WI38 (cell line): ENCODE data around the gene PCED1B.

Experiments
- H3K4me3 ChIP-seq: 2 replicates; pipeline ENCODE4 v1.5.1; 2011; ENCODE audit warnings: low read depth, mild to moderate bottlenecking, control low read depth, low read length
- TF ChIP-seq, protein P1 (sequence below): IDR thresholded peaks from 2 replicates; pipeline ENCODE4 v1.5.1; 2012; ENCODE audit warnings: low read depth, mild to moderate bottlenecking, control low read depth, low read length

PCED1B gene

DNA sequence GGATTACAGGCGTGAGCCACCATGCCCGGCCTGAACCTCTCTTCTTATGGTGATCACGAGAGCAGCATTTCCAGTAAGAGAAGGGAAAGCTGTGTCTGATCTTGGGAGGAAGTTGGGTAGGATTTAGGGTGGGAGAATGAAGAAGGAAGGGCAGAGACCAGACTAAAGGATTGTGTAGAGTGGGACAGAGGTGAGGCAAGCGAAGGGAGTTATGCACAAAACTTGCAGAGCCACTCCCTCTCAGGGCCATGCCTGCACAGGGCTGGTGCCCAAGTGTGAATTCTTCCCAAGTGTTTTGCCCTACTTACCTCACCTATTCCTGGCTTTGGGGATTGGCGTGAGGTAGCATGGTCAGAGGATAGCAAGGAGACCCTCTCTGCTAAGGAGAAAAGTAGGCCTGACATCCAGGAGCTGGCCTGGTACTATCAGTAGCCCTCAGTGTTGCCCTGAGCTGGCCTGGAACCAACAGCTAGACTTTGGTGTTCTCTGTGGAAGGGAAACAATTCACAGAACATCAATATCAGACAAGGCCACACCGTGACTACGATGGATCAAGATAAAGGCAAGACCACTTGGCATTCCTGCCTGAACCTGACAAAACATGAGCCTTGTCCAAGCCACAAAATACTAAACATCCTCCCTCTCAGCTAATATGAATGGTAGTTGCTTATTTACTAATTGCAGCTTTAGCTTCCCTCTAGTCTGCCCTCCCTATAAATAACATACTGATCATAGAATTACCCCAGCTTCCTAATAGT, 201.3 kb downstream of the PCED1B start:
- no peak overlapping the region for H3K4me3 ChIP-seq
- TF ChIP-seq, protein P1, sequence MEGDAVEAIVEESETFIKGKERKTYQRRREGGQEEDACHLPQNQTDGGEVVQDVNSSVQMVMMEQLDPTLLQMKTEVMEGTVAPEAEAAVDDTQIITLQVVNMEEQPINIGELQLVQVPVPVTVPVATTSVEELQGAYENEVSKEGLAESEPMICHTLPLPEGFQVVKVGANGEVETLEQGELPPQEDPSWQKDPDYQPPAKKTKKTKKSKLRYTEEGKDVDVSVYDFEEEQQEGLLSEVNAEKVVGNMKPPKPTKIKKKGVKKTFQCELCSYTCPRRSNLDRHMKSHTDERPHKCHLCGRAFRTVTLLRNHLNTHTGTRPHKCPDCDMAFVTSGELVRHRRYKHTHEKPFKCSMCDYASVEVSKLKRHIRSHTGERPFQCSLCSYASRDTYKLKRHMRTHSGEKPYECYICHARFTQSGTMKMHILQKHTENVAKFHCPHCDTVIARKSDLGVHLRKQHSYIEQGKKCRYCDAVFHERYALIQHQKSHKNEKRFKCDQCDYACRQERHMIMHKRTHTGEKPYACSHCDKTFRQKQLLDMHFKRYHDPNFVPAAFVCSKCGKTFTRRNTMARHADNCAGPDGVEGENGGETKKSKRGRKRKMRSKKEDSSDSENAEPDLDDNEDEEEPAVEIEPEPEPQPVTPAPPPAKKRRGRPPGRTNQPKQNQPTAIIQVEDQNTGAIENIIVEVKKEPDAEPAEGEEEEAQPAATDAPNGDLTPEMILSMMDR, result no peak

DNA sequence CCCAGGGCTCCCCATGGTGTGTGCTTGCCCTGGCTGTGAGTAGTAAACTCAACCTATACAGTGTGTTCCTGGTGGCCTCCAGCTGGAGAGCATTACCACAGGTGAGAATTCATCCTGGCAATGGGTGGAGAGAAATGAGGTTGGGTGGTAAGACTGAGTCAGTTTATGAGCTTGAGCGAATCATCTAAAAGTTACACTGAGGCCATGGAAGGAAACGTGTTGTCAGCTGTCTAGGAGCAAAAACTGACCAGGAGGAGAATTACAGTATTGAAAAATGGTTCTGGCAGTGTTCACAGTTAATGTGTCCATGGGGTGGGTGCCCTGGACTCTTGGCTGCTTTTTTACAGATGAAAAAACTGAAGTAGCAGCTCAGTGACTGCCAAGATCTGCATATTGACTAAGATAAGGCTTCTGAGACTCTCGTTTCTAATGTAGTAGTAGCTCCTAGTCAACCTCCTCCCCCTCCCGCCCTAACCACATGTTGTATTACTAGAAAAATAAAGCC, 202.3 kb downstream of the PCED1B start:
- TF ChIP-seq, protein P1, result no peak
- H3K4me3 ChIP-seq, result no peak overlapping the region

DNA sequence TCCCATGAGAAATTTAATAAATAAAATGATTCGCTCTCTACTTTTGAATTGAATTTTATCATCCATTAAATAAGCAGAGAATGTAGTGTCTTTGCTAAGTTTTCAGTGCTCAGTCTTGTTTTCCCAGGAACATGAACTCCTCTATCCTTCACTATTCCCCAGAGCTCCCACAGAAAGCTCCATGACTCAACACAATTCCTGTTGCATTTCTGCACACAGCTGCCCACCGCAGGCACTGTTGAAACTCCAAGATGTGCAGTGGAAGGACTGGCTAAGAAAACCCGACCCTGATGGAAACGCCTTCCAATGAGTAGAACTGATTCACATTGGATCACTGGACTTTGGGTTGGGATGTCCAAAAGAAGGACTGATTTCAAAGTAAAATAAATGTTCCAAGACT, 202.8 kb downstream of the PCED1B start:
- TF ChIP-seq, protein P1, result no peak
- no peak overlapping the region for H3K4me3 ChIP-seq
